HuH-7 (cell line): ENCODE results near the gene VENTX.

Experiments used
- DNase-seq: peaks from one replicate; pipeline ENCODE4 v3.0.0; 2011; ENCODE audit warnings: low spot score

Gene VENTX

DNA sequence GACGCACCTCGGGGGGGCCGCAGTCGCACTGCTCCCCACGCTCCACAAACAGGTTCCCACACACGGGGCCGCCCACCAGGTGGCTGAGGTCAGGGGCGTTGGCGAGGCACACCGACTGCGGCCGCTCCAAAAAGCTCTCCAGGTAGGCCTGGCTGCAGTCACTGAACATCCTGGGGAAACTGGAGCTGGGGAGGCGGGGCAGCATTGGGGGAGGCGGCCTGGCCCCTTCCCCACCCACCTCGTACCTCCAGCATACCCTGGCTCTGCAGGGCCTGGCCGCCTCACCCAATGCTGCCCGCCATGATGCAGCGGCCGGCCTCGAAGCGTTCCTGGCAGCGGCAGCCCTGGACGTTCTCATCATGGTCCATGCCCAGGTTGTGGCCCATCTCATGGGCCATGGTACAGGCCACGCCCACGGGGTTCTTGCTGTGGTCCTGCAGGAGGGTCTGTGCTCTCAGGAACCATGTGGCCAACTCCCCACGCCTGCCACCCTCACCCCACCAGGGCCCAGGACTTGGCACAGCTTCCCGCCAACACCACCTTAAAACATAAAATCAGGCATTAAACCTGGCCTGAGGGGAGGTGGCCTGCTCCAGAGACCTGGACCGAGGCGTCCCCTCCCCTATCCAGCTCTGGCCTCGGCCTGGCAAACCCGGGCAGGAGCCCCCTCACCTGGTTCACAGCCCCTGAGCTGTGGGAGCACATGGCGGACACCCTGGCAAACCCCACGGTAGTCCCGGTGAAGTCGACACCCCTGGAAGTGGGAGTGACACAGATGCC, 34.1 kb downstream of the VENTX start:
- DNase-seq = no peak

DNA sequence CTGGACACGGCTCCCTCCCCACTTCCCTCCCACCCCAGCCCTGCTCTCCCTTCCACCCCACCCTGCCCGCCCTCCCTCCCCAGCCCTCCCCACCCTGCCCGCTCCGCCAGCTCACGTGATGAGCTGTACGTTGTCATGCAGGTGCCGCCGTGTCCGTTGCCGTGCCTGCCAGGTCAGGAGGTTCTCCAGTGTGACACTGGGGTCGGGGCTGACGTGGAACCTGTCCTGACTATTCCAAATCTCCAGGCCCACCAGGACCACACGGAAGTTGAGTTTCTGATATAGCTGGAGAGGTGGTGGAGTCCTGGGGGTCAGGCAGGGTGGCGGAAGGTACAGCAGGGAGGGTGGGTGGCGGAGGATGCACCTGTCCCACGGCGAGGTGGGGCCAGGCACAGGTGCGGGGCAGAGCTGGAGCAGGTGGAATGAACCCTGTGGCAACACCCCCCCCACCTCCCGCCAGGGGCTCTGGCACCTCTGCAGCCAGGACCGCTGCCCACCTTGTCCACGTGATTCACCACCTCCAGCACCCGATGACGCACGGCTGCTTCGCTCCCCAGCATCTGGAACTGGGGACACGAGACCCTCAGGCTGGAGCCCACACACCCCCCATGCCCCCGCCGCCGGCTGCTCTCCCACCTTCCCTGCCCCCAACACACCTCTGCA, 34.8 kb downstream of the VENTX start:
- no peak for DNase-seq

DNA sequence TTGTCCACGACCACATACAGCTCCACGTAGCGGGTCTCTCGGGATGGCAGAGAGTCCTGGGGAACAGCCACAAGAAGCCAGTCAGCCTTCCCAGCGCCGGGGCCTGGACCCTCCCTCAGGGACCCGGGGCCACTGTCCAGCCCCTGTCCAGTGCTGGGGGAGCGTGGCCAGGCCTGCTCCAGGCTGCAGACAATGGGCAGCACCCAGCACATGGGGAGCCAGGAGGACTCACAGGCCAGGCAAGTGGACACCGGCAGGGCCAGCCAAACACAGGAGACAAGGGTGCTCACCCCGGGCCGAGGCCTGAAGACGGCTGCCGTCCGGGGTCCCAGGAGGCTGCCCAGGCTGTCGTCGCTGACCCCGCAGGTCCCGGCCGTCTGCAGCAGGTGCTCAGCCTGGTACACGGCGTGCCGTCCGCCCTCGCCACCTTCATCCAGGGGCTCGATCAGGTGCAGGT, 35.3 kb downstream of the VENTX start:
- no peak for DNase-seq

DNA sequence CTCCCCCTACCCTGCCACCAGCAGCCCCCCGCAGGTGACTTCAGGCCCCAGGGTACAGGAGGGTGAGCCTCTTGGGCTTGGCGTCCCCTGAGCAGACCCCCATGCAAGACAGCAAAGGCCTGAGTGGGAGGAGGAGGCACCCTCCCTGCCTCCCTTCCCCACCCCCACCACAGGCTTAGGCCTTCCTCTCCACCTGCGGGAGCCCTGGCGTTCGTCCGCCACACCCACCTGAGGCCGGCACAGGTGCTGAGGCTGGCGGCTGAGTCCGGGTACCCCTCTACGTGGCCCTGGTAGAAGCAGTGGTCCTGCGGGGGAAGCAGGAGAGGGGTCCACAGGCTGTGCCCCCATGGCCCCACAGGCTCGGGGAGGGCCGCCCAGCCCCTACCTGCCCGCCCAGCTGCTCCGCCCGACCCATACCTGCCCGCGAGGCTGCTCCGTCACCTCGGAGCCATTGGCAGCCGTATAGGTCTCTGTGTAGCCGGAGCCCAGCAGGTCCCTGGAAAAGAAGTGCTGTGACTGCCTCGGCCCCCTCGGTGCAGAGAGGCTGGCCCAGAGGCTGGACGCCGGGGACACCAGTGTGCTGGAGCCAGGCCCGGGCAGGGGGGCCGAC, 36.0 kb downstream of the VENTX start:
- DNase-seq = no peak

DNA sequence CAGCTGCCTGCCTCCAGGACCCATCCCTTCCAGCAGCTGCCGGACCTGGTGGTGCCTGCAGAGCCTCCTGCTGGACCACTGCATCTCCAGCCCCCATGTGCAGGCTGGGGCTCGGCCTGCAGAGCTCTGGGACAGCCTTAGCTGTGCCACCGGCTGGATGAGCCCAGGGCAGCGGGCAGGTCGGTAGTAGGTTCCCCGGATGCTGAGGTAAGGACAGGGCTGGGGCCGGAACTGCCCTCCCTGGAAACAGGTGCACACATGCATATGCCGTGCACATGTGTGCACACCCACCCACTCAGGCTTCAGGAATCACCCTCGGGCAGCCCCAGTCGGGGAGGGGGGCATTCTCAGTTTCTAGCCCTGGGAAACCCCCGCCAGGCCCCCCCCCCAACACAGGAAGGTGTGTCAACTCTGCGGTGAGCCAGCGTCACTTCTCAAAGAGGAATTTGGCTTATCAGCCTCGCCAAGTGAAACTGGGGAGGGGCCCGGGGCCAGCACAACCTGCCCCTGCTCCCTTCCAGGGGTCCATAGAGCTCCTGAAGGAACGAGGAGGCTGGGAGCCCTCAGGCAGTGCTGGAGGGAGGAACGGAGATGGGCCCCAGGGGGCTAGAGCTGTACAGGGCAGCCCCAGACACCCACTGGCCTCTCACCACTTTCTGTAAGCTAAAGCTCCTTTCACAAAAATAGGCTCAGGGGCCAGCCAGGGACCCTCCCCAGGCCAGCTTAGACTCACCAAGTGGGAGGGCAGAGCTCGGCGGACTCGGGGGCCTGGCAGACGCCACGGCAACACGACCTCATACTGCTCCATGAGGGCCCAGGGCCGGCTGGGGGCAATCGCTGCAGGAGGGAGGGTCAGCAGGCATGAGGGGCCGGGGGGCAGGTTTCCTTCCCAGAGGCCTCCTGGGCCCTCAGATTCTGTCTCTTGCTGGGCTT, 37.4 kb downstream of the VENTX start:
- DNase-seq = no peak

DNA sequence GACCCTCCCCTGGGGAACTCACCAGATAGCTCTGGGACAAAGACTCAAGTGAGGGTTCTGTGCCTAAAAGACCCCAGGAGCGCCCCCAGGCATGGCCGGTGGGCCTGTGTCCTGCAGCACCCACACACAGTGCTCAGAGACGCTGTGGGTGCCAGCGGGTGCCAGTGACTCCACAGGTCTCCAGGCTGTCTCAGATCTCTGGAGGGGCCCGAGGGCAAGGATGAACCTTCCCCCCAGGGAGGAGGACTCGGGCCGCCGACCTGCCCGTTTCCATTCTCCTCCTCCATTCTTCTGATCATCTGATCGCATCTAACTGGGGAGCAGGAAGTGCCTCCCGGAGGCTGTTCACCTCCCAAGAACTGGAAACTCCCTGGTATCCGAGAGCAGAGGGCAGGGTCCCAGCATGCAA, 38.0 kb downstream of the VENTX start:
- no peak for DNase-seq

DNA sequence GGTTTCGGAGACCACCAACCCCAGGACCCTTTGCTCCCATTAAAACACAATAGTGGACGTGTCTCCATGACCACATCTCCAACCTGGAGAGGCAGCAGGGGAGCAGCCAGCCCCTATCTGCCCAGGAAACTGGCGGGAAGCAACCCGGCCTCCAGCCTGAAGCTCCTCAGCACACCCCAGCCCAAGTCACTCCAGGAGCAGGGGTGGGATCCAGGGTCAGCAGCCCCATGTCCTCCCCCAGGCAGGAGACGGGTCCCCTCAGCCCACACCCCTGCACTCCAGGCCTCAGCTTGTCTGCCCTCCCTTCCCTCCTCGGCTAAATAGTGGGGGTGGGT, 38.4 kb downstream of the VENTX start:
- no peak for DNase-seq

DNA sequence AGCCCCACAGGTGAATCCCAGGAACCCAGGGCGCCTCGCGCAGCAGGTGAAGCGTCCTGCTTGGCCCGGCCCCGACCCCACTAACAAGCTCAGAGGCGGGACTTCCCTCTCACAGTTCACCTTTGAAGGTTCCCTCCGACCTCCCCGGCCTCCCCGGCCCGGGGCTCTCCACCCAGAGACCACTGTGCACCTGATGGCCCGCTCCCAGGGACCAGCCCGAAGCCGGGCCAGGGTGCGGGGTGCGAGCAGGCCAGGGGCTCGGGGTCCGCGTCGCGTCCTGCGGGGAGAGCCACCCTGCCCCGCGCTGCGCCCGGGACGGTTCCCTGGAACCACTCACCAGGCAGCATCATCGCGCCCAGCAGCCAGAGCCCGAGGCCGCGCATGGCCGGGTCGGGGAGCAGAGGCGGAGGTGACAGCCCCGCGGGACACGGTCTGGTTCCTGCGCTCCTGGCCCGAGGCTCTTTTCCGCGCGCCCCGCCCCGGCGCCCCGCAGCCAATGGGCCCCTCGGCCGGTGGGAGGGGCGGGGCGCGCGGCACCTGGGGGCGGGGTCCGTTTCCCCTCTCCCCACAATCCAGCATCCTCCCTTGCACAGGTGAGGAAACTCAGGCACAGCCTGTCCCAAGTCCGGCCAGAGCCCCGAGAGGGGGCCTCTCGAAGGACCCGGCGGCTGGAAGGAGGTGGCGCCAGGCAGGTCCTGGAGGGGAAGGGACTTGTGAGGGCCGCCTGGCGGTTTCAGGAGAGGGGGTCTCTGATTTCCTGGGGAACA, 39.0 kb downstream of the VENTX start, which contains the start of gene ADAM8:
TSS of gene ADAM8 (minus strand) at position 434 of the 767 bp plus-strand sequence. CDS start at position 383, 51 bp downstream.
- DNase-seq = no peak

DNA sequence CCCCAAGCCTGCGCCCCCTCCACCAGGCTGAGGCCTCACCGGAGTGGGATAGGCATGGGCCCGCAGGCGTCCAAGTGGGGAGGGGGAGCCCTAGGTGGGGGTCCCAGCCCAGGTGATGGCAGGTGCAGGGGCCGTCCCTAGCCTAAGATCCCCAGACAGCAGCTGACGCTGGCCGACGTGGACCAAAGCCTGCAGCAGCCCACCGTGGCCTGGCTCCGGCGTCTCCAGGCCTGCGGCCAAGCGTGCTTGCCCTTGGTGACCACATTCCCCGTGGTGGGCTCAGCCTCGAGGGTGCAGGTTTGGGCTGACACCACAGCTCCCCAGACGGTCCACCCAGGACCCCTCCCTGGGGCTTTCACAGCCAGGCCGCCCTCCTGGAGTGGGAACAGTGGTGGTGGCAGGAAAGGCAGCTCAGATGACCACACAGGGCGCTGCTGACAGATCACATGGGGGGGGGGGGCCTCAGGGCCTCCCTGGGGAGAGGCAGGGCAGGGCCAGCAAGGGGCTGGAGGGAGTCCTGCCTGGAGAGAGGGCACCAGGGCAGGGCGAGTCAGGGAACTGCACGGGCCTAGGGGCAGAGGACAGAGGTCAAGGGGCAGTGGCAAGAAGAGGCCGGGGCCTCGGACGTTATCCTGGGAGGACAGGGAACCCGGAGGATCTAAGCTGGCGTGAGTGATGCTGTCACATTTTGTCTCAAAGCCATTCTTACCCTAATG, 39.8 kb downstream of the VENTX start:
- DNase-seq = no peak

DNA sequence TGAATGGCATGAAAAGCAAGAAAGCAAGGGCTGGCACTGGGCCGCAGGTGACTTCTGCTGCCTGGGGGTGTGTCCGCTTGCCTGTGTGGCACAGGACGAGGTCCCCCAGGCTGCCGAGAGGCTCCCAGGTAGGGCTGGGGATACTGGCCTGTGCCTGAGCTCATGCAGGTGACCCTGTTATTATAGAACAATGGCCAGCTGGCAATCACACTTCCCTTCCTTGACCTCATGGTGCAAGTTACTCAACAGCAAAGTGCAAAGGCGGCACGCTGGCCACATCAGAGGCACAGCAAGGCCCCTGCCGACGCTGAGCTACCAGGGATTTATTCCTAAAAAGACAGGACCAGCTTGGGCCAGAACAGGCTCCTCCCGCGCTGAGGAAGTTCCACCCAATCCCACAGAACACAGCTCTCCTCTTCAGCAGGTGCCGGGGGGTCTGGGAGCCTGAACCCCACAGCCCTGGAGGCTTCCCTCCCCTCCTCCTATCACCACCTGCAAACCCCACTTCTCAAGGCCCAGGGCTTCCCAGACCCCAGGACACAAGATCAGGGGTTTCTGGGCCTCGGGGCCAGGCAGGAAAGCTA, 40.4 kb downstream of the VENTX start:
- peak; percentile 72 for DNase-seq

DNA sequence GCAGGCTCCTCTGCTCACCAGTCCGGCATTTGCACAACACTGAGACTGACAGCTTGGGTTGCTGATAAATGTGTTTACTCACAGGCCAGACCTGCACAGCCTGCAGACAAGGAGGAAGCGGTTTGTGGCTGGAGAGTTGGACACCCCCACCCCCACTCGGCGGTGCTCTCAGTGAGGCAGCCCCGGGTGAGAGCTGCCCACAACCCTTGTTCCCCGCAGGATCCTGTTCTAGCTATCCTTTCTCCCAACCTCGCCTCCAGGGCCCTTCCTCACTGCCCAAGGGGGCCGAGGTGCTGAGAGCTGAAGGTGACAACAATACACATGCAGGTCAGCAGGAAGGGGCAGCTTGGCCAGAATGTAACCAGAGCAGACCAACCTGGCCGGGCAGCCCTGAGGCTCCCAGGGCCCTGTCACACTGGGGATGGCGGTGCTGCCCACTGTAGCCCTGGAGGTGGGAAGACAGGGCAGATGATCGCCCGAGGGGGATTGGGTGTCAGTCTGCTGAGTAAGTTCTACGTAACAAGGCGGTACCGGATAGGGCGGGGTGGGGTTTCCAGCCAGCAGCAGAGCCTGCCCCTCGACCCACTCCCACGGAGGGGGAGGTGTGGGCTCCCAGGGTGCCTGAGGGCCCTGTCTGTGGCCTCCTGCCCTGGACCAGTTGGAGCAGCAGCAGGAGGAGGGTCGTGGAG, 41.1 kb downstream of the VENTX start:
- DNase-seq = peak; percentile 98

DNA sequence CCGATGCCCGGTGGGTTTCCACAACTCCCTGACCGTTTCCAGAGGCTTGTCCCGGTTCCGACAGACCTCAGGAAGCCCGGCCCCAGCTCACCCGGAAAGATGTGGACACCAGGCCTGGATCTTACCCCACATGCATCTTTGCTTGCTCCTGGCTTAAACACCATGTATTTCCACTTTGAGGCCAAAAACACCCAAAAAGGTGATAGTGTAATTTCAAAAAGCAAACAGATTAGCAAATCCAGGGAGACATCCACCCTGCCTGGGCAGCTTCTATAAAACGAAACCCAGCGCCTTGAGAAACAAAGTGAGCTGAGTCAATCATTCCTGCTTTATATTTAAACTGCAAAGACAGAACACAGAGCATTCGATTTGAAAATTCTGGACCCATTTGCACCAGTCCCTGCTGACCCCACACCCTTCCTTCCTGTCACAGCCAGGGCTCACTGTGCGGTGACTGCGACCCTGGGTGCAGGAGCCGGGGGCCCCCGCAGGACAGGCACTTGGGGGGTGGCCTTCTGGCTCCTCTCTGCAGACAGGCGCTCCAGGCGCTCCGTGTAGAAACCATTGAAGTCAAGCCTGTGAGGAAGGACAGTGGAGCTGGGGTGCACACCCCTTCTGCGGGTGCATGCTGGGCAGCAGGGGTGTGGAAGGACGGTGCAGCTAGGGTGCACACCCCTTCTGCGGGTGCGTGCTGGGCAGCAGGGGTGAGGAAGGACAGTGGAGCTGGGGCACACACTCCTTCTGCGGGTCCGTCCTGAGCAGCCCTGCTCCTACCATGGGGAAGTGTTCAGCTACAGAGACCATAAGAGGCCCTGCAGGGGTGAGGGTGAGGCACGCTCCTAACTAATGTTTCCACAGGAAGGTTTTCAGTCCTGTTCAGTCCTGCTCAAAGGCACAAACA, 41.9 kb downstream of the VENTX start:
- no peak for DNase-seq

DNA sequence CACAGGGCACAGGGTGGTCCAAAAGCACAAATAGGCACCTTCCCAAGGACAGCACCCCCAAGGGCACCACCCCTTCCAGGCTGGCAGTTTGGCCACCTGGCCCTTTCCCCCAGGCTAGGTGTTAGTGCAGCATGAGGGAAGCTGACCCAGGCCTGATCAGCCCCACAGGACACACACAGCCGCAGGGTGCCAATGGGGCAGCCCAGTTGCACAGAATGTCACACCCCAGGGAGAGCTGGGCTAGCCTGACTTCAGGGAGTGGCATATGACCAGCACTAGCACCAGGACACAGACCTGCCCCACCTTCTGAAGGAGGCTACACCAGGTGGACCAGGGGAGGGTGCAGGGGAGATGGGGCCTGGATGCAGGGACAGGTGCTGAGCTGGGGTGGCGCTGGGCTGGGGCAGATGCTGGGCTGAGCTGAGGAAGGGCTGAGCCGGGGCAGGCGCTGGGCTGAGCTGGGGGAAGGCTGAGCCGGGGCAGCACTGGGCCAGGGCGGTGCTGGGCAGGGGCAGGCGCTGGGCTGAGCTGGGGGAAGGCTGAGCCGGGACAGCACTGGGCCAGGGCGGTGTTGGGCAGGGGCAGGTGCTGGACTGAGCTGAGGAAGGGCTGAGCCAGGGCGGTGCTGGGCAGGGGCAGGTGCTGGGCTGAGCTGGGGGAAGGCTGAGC, 42.9 kb downstream of the VENTX start:
- DNase-seq = no peak

DNA sequence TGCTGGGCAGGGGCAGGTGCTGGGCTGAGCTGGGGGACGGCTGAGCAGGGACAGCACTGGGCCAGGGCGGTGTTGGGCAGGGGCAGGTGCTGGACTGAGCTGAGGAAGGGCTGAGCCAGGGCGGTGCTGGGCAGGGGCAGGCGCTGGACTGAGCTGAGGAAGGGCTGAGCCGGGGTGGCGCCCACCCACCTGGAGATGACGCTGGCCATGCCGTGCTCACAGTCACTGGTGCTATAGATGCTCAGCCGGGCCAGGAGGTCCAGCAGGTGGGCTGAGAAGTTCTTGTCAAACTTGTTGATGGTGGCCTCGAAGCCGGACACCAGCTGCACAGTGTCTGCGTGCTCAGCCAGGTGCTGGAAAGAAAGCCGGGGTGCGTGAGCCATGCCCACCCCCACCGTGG, 43.4 kb downstream of the VENTX start:
- DNase-seq = no peak

DNA sequence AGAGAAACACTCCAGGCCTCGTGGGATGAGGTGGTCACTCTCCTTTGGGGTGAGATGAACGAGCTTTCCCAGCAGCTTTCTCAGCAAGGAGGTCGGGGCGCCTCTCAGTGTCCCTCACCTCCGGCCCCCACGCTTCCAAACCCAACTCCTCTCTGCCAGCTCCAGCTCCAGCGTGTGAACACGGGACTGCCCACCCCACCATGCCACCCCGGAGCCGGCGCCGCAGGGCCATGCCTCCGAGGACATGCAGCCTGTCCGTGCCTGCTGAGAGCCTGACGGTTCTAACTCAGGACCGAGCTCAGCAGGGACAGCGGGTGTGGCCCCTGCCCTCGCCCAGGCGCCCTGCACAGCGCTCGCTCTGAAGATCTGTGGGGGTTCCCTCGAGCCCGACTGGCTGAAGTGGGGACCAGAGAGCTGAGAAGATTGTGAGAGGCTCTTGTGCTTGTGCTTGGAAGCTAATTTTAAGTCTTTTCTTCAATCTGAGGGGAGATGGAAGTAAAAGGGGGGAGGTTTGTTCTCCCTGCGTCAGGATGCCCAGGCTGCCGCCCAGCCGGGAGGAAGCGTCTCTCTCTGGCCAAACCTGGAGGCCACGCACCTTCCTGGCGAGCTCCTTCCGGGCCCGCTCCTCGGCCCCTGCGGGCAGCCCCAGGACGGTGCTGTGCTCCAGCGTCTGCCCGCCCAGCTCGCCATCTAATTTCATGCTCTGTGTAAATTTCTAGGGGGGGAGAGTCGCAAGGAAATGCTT, 44.1 kb downstream of the VENTX start:
- DNase-seq = no peak

DNA sequence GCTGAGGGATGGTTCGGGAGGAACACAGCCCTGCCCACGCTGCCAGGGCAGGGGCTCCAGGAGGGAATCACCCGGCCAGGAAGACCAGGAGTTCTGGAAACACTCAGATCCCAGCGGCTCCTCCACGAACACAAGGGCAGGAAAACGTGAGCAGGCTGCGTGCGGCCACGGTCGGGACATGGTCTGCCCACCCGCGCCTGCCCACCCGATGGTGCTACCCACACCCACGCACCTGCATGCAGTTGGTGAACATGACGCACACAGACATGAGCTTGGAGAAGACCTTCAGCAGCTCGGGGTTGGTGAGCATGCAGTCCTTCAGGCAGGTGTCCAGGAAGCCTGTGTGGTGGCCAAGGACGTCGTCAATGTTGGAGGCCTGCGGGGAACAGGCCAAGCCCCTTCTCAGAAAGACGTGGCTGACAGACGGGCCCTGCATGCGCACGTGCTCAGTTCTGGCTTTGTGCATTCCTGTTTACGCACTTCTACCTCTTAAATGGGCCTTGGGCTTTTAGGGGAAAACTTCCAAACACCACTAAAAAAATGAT, 45.3 kb downstream of the VENTX start:
- no peak for DNase-seq

DNA sequence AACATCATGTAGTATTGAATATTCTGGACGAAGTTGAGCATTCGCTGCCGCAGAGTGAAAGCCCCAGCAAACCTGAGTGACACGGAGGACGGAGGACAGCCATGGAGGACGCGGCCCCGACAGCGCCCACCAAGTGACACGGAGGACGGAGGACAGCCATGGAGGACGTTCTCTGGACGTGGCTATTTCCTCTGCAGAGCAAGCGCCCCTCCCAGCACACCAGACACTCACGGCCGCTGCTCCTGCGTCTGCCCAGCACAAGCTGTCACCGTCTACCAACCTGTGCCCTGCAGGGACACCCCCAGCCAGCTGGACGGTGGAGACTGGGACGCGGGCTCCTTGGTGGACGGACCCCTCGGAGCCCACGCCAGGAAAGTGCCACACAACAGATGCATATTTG, 46.3 kb downstream of the VENTX start:
- DNase-seq = no peak
